GM19193 (cell line): ENCODE results near the gene DCUN1D5.

Source experiments
- POLR2A ChIP-seq: IDR thresholded peaks from 4 replicates; pipeline ENCODE4 v1.6.1; 2011; ENCODE audit not compliant: insufficient read depth, insufficient read length; ENCODE audit errors: extremely low read depth

Gene DCUN1D5

DNA sequence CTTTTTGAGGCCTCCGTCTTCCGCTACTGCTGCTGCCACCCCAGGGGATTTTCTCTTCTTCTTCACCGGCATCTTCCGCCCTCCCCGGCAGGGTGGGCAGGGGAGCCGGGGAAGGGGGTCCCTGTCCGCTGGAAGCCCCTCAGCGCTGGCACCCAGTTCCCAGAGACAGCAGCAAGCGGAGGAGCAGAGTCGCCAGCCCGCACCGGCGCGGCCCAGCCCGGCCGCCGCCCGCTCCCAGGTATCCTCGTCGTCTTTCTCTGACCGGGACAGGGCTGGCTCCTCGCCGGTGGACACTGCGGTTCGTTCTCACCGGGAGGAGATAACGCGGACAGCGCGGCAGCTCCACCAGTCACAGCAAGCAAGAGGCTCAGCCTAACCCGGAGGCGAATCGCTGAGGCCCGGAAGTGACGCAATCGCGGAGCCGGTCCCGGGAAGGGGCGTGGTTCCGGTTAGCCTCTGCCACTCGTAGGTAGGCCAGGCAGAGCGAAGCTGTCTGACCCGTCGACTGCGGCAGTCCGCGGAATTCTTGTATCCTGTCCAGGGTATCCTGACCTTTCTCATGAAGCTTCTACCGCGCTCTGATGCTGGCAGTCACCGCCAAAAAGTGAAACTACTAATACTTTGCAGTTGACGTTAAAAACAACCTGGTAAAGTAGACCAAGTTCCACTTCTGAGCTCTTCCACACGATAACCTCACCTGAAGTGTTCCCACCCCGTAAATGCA, at the start of gene DCUN1D5:
Gene DCUN1D5 (minus strand): TSS at position 360 of the 724 bp plus-strand sequence. CDS start 288 bp downstream, at position 72.
- peak; percentile 94 for TF ChIP-seq POLR2A

DNA sequence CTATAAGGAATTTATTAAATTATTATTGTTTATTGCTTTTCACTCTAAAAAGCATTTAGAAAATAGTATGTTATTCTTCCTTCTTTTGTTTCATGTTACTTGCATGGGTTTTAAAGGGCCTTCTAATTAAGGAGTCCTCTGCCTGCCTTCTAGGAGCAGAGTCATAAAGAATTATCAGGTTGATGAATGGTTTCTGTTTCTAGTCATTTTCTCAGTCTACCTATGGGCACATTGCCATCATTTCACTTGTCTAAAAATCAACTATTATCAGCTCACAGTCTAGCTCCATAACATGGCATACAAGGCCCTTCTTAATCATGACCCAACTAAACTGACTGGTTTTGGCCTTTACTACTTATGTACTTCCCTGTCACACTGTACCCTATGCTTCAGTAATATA, 33.5 kb upstream of the DCUN1D5 start:
- no peak for TF ChIP-seq POLR2A

DNA sequence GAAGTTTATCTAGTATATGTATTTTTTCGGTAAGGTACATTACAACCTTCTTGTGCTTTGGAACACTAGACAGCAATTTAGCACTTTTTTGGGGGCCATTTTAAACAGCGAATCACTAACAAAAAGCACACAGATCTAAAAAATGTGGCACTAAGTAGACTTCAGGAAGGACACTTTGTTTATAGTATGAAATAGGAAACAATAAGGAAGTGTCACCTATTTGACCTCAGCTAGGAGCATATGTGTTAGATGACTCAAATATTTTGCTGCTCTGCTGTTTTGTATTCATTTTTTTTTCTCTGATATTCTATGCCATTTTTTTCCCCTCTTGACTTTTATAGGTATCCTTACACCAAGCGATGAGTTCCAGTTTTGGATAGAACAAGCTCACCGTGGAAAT, 22.9 kb upstream of the DCUN1D5 start:
- no peak for TF ChIP-seq POLR2A

DNA sequence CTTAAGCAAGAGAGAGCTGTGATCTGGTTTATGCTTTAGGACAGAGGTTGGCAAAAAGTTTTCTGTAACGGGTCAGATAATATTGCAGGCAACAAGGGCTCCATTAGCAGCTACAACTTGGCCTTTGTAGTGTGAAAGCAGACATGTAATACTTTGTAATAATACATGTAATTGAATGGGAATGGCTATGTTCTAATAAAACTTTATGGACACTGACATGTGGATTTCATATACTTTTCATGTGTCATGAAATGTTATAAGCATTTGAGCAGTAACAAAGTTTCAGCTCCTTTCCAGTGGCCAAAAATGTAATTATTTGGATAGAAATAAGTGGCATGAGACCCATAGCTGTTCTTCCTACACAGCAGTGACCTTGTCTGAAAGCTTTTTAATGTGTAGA, 20.4 kb upstream of the DCUN1D5 start:
- TF ChIP-seq POLR2A: no peak

DNA sequence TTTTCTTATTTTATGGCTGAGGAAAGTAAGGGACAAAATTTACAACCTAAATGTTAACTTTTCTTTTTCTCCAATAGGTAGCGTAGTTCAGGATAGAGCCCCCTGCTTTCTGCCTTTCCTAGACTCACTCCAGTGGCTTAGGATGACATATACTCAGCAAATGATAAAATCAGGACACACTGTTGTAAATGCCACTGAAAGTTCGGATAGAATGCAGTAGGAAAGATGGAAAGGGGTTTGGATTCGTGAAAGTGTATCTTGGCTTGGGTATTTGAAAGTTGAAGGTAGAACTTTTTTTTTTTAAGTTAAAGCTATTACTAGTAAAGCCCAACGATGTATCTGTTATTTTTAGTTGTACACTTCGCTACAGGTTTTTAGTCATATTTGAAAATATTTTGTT, 19.4 kb upstream of the DCUN1D5 start:
- no peak for TF ChIP-seq POLR2A

DNA sequence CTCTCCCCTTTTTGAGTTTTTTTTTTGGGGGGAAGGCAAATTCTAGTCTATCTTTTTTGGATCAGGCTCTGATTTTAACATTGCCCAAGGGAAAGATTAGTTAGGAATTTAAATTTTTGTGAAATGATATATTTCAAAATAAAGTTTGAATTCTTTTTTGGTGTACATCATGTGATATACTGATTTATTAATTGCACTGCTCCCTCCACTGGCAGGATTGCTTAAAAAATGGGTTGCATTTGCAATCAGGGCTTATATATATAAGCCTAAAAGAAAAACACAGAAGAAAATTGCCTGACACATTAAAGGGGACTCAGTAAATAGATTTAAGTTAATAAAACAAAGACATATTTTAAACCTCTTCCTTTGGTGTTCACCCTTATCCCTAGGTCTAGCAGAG, 18.4 kb upstream of the DCUN1D5 start:
- TF ChIP-seq POLR2A: no peak

DNA sequence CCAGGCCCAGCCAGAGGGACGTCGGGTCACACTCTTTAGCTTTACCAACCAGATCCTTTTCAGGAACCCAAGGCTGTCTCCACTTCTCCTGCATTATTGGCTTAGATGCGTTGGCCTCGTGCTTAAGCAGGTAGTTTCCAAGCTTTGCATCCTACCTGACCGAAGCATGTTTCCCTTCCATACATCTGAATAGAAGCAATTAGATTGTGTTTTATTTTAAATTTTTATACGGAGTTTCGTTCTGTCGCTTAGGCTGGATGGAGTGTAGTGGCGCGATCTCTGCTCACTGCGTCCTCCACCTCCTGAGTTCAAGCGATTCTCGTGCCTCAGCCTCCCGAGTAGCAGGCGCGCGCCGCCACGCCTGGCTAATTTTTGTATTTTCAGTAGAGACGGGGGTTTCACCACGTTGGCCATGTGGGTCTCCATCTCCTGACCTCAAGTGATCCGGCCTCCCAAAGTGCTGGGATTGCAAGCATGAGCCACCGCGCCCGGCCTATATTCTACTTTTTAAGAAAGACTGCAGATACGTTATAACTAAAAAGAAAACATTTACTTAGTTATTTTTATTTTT, 17.9 kb upstream of the DCUN1D5 start:
- TF ChIP-seq POLR2A: no peak

DNA sequence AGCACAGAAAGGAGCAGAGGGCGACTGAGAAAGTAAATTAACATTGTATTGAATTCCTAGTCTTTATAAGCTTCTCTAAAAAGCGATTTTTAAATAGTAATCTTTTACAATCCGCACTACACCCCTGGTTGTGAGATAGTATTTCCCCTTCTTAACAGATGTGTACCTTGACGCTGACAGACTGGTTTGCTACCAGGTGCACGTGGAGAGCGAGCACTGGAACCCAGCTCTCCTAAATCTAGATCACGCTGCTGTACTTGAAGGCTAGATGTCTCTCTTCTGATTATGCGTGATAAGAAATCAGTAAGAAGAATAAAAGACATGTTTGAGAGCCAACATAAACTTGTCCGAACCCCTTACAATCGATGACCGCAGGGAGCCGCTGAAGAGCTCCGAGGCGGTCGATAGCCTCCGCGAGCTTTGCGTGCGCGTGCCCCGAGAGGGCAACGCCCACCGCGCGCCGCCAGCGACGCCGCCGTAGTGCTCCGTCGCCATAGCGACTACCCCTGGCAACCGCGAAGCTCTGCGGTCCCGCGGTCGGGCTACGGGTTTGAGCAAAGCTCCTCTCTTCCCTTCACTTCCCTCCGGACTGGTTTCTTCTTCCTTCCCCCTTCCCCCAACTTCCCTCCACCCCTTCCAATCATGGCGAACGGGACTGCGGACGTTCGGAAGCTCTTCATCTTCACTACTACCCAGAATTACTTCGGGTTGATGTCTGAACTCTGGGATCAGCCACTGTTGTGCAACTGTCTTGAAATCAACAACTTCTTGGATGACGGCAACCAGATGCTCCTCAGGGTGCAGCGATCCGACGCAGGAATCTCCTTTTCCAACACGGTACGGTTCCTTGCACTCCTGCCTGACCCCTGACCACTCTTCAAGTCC, 17.2 kb upstream of the DCUN1D5 start, which contains the start of gene DYNC2H1:
Gene DYNC2H1 (plus strand): TSS at position 494 of the 885 bp plus-strand sequence. CDS start 149 bp downstream, at position 643.
- TF ChIP-seq POLR2A: no peak

DNA sequence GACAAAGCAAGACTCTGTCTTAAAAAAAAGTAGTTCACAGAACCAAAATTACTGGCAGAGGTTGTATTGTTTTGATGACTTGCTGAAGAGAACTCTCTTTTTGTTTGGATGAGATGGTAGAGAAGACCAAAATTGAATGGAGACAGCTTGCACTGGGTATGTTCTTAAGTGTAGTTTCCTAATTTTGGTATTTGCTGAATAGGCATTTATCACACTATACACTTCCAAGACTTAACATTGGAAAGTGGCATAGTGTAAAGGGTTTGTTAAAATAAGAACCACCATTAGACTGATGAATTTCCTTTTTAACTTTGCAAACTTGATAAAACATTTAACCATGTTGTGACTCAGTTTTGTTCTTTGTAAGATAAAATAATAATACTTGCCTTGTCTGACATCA, 5.3 kb upstream of the DCUN1D5 start:
- TF ChIP-seq POLR2A: no peak

DNA sequence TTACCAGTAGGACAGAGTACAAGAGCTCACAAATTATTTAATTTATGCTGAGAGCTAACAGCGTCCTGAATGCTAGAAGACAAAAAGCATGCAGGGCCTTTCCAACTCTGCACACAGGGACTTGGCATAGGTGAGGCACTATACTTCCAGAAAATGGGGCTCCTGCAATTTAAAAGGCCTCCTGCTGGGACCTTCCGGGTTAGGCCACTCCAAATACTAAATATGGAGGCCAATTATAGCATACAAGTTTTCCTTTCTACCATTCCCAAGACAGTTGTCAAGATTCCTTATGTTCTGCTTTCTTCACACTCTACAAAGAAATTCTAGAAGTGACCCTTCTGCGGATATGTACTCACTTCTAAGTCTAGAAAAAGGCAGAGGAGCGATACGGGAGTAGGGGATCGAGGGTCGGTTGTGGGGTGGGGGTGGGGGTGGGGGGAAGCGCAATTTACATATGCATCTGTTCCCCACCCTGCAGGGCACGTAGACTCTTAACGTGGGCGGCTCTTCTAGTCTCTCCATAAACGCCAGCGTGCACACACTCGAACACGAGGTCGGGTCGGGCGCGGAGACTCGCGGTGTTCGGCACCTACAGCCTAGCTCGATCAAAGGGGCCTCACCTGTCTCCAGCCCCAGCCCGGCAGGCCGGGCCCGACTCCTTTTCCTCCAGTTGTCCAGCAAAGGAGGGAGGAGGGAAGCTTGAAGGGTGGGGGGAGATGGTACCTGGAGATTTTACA, 728 bp downstream of the DCUN1D5 start:
- no peak for TF ChIP-seq POLR2A

DNA sequence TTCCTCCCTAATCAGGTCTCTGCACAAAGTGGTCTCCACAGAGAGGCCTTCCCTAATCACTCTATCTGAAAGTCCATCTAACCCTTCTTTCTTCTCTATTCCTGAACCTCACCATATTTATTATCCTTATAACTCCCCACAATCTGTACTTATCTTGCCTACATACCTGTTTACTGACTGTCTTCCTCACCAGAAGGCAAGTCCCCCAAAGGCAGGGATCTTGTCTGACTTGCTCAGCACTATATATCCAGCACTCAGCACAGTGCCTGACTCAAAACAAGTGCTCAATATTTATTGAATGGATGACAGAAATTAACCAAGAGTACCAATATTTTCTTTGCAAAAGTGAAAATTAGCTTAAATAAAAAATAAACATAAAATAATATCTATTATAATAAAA, 5.5 kb downstream of the DCUN1D5 start:
- no peak for TF ChIP-seq POLR2A

DNA sequence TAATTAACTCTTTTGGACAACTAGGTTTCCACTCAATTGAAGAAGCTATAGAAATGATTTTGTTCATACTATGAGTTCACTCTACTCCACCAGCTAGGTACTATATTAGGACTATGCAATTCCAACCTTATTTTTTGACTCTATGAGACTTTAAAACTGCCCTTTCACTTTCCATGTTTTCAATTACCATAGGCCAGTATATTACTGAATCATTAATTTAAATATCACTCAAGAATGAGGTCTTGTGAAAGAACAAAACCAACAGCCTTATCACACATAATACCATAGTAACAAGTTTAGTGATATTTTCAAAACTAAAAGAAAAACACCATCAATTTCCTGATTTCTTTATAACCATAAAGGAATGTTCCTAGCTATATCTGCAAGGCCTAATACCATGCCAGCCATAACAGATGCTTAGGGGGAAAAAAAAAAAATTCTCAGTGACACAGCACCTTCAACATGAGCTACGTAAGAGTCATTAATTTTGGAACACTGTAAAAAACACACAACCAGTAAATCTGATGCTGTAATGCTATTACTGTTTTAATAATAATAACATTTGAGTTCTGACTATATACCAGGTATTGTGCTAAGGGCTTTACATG, 6.1 kb downstream of the DCUN1D5 start:
- no peak for TF ChIP-seq POLR2A

DNA sequence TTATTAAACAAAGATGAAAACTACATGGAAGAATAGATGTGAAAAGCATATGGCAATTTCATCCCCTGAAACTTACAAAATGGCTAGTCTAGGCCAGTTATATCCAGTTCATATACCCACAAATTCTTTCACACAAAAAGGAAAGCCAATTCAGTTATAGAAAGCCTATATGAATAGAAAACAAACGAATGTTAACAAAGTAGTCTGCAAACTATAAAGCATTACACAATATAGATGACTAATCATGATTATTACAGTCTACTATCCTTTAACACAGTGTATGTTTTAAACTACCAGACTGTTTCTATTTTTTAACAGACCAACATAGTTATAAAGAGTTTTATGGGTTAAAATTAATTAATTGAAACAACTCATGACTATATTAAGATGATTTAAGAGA, 12.1 kb downstream of the DCUN1D5 start:
- no peak for TF ChIP-seq POLR2A

DNA sequence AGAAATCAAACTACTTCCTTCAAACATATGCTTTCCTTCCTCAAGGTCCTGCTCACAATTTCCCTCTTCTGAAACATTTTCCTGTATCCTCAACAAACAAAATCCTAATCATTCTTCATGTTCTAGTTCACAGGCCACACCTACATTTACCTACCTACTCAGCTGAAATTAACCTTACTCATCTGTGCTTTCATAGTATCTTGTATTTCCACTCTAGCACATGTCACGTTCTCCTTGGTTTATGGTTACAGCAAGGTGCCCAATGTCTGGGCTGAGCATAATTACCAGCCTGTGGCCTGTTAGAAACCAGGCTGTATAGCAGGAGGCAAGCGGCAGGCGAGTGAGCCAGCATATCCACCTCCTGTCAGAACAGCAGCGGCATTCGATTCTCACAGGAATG, 13.2 kb downstream of the DCUN1D5 start:
- TF ChIP-seq POLR2A: no peak
